ENCODE results near the gene FUT6.

The FUT6 gene

DNA sequence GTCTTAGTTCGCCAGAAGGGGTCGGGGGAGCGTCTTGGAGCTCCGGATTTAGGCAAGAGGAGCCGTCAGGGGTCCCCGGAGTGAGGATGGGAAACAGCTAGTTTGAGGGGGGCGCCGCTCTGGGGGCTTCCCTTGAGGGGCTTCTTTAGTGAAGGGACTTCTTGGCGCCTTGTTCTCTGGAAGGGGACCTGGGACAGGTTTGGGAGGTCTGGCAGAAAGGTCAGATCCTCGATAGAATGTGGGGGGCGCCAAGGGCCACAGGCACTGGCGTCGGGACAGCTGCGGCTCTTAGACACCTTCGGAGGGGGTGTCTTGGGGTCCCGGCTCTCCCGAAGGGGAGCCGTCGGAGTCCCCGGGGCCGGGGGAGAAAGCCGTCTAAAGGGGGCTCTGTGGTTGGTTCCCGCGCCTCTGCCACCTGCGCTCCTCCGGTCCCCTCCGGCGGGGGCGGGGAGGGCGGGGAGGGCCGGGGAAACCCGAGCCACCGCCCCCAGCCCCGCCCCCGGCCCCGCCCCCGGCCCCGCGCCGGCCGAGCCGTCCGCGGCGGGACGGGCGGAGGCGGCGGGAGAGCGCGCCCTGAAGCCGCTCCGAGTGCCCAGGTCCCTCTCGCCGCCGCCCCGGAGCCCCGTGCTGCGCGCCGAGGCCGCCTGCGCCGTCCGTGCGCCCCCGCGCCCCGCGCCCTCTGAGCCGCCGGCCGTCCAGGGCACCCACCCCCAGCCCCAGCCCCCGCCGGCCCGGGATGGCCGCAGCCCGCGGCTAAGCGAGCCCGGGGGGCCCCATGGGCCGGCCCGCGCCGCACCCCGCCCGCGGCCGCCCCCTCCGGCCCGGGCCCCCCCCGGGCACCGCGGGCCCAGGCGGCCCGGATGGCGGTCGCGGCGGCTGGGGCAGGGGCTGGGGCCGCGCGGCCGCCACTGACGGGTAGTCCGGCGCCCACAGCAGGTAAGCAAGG lies 34.7 kb downstream of the FUT6 start, which contains the start of gene NRTN:
Gene NRTN, plus strand, starts transcription at position 552 of the 946 bp plus-strand sequence. CDS start 19,099 bp downstream, outside the sequence.
- no peak for DNase-seq

DNA sequence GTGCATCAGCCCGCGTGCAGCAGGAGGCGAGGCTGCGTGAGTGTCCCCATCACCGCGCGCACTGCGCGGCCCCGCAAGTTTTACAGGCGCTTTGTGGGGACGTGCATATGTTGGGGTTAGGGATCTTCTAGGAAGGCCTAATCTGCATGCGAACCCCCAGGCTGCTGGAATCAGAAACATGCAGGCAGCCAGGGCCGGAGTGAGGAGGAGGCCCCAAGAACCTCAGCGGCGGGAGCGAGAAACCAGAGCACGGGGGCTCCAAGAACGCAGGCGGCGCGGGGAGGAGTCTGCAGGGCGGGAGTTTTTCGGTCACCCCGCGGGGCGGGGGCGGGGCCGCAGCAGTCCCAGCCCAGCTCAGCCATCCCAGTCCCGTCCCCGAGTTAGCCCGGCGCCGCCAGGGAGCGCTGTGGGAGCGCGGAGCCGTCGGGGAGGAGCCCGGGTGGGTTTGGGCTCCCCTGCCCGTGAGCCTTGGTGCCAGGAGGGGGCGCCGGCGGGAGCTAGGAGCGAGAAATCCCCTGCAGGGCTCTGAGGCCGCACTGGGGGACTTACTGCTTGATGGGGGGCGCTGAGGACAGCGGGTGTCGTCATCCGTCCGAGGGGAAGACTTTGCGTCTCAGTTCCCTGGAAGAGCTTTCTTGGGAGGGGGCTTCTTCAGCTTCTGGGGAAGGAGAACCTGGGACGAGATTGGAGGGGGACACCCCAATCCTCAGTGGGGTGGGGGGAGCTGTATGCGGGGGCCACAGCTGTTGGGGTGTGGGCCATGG lies 35.6 kb downstream of the FUT6 start:
- DNase-seq: peak; percentile 99

DNA sequence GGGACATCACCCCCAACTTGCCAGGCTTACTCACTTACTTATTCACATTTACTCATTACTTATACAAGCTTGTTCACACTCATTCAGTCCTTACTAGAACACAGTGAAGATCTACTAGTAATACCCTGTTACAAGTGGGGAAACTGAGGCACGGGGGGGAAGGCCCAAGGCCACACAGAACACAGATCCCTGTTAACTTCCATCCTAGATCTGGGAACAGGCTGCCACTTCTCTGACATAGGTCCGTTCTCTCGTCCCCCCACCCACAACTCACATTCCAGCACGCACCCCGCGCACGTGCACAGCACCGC lies 36.1 kb downstream of the FUT6 start:
- DNase-seq: no peak

DNA sequence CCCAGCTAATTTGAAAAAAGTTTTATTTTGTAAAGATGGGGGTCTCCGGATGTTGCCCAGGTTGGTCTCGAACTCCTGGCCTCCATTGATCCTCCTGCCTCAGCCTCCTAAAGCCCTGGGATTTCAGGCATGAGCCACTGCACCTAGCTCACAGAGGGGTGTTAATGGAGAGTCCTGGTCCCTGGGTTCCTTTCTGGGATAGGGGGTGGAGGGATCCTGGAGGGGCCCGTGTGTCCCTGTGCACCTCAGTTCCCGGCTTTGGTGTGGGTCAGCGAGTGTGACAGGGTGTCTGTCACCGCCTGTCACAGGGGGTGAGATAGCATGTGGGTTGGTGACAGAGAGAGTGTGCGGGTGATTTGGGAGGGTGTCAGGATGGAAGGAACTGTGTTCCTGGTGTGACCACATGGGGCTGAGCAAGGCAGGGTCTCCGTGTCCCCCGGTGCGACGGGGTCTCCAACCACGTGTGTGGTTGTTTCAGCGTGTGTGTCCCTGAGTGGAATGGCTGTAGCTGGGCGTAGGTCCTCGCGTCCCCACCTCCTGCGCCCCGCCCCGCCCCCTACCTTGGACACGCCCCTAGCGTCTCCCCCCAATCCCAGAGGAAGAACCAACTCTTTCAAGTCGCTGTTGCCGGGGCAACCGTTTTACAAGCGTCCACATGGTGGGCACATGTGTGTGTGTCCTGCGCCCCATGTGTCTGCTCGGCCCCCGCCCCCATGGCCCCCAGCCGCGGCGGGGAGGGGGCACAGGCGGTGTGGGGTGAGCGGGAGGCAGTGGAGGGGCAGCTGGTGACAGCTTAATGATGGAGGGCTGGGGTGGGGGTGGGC lies 37.5 kb downstream of the FUT6 start:
- DNase-seq: no peak

DNA sequence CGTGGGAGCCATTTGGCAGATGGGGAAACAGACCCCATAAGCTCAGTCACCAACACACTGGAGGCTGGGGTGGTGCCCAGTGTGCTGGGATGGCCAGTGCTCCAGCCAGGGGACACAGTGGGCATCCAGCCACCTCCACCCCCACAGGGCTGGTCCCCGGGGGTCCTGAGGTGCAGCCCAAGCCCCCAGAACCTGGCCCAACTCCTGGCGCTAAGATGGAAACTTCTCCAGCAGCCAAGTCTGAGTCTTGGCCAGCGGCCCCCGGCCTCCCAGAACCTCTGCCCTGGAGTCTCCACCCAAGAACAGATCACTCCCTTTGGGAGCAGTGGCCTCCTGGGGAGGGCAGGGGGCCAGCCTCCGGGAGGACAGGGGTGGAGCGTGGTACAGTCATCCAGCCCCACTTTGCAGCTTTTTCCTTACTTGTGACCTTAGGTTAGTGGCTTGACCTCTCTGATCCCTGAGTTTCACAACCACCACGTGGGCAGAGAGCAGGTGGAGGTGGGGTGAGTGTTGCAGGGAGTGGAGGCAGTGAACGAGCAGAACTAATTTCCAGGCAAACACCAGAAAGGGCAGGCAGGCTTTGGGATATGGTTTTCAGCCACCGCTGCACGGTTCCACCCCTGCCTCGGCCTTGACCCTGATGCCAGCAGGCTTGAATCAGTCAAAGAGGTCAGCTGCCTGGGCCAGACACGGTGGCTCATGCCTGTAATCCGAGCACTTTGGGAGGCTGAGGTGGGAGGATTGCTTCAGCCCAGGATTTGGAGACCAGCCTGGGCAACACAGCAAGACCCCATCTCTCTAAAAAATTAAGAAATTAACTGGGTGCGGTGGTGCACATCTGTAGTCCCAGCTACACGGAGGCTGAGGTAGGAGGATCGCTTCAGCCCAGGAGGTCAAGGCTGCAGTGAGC lies 38.9 kb downstream of the FUT6 start:
- DNase-seq: no peak

DNA sequence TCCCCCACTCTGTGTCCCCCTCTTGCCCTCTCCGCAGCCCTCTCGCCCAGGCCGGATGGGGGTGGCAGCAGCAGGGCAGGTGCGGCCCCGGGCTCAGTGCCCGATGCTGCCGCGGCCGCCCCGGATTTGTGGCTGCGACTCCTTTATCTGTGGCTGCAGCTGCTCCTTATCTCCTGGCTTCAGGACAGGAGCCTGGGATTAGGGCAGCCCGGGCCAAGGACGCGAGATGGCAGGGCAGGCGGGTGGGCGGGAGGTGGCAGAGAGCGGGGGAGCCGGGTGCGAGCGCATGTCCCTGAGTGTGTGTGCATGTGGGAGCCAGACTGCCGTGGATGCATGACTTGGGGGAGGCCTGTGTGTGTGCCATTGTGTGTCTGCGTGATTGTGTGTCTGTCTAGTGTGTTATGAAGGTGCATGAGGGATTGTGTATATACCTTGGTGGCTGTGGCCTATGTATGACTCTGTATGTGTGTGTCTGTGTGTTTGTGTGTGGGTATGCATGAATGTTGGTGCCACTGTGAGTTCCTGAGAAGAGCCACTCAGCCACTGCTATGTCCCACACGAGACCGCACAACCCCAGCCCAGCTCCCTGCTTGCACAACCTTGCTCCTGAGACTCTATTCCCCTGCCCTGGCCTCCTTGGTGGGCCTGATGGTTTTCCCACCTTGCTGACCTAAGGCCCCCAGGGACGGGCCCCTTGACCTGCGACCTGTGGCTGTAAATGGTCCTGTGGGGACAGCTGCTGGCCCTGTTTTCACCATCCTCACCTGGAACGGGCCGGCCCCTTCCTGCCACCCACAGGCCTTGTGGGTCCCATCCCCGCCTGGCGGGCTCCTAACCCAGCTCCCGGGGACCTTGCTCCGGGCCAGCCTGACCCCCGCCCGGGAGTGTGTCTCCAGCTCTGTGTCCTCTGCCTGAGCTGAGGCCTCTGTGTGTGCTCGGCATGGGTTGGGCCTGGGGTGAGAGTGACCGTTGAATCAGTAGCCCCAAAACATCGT lies 40.0 kb downstream of the FUT6 start:
- no peak for DNase-seq

DNA sequence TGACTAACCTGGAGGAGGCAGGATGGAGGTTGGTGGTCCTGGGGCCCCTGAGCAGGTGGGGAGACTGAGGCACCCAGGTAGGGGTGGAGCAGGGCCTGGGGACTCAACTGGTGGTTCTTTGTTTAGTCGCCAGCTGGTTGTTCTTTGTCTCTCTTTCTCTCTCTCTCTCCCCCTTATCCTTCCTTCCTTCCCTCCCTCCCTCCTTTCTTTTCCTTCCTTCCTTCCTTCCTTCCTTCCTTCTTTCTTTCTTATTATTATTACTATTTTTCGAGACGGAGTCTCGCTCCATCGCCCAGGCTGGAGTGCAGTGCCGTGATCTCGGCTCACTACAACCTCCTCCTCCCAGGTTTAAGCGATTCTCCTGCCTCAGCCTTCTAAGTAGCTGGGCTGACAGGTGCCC lies 41.3 kb downstream of the FUT6 start:
- no peak for DNase-seq

DNA sequence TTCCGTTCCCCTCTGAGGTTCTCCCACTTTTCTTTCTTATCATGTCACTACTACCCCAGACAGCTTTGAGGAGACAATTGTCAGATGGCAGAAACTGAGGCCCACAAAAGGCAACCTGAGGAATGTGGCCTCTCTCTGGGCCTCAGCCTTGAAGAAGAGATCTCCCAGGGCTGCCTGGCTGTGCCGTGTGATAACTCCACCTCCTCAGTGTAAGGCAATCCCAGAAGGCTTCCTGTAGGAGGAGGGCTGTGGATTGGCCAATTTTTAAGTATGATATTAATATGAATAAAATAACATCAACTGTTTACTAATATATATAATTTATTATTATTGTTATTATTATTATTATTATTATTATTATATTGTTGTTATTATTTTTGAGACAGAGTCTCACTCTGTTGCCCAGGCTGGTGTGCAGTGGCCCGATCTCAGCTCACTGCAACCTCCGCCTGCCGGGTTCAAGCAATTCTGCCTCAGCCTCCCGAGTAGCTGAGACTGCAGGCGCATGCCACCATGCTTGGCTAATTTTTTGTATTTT lies 44.1 kb downstream of the FUT6 start:
- no peak for DNase-seq

DNA sequence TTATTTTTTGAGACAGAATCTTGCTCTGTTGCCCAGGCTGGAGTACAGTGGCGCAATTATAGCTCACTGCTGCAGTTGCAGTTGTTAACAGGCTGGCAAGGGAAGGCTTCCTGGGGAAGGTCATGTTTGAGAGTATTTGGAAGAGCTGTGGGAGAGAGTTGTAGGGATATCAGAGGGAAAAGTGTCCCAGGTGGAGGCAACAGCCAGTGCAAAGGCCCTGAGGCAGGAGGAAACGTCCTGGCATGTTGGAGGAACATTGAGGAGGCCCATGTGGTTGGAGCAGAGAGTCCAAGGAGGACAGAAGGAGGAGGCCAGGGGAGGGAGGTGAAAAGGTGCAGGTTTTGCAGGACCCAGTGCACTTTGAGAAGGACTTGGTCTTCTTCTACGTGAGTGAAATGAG lies 46.3 kb downstream of the FUT6 start:
- DNase-seq: no peak

DNA sequence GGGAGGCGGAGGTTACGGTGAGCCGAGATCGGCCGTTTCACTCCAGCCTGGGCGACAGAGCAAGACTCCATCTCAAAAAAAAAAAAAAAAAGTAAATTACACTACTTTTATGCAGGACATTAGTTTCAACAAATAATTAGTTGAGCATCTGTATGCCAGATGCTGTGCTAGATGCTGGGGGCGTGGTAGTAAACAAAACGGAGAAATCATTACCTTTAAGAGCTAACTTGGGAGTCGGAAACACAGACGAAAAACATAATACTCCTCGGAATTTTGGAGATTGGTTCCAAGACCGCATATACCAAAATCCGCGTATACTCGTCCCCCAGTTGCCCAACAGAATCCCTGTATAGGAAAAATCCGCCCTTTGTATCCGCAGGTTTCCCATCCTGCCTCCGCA lies 47.3 kb downstream of the FUT6 start:
- DNase-seq: no peak

DNA sequence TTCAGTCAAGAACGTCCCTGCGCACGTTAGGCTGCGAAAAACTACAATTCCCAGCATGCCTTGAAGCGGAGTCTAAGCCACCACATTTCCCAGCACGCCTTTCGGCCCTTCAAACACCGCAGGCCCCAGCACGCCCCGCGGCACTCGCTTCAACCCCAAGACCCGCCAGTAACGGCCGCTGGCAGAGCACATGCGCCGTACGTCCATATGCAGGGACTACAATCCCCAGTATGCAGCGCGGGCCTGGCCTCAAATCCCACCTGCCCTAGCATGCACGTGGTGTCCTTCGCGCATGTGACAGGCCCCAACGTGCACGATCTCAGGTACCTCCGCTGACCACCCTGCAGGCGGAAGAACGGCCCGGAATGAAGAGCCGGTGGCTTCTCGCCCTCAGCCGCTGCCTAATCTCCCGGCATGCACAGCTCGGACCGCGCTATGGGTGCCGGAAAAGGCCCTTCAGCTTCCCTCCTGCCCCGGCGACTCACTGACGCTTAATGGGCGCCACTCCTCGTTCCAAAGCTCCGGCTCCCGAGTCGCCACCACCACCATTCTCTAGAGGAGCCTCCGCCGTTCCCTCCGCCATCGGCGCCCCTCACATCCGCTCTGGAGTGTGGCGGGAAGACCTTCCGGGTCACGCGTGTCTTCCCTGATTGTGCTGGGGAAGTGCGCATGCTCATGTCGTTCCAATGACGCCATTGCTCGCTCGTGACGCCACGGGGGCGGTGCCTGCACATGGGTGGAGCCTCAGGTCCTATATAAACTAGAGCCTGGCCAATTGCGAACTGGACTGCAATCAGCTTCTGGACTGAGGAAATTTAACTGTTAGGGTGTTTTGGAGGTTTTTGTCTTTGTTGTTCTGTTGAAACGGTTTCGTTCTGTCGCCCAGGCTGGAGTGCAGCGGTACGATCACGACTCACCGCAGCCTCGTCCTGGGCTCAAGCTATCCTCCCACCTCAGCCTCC lies 48.7 kb downstream of the FUT6 start, which contains the start of gene DUS3L:
Gene DUS3L, minus strand, starts transcription at position 605 of the 962 bp plus-strand sequence. Its CDS starts 22 bp downstream, at position 583.
- DNase-seq: peak; percentile 99

DNA sequence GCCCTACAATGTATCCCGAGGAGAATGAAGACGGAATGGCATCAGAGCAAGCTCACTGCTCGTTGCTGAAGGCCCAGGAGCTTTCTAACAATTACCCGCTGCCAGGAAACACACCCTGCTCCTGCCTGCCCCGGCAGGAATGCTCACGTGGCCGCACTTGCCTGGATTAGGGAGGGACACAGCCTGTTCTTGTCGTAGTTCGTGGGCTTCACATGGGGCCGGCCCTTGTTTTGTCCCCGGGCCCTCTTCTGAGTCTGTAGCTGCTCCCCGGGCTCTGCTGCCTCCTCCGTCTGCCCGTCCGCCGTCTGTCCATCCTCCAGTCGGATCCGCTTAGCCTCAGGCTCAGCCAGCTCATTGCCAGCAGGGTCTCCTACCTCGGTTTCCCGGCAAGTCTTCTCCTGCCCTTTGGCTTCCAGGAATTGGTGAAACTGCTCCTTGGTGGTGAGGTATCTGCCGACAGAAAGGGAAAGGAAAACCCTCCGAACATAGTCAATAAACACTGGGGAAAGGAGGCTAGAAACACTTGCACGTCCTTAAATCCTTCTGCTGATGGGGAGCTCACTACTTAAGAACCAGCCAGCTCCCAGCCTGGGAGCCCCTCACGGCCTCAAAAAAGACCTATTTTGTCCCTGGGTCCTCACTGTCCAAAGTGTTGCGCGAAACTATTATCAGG lies 49.5 kb downstream of the FUT6 start:
- DNase-seq: no peak

DNA sequence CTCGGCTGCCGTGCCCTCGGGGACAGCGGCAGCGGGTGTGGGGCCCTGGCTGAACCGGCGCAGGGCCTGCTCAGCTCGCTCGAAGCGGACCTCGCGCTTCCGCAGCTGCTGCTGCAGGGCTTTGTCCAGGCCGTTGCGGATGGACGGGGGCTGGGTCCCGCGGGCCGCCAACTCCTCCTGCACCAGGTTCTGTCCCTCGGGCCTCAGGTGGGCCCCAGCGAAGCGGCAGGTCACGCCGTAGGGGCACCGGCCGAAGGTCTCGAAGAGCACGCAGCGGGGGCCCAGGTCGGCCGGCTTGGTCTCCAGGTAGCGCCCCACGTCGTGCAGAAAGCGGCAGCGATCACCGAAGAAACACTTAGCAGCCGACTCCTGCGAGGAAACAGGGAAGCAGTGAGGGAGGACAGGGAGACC lies 50.1 kb downstream of the FUT6 start:
- no peak for DNase-seq

DNA sequence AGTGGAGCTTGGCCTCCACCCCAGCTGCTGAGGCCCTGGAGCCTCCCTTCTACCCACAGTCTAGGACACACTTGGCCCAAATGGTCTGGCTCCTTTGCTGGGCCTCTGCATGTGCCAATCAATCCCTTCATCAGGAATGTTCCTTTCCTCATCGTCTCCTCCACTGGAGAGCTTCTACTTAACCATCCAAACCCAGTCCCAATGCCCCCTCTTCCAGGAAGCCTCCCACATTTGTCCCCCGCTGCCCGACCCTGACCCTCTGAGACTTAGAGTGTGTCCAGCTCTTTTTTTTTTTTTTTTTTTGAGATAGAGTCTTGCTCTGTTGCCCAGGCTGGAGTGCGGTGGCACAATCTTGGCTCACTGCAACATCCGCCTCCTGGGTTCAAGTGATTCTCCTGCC lies 51.1 kb downstream of the FUT6 start:
- DNase-seq: no peak

DNA sequence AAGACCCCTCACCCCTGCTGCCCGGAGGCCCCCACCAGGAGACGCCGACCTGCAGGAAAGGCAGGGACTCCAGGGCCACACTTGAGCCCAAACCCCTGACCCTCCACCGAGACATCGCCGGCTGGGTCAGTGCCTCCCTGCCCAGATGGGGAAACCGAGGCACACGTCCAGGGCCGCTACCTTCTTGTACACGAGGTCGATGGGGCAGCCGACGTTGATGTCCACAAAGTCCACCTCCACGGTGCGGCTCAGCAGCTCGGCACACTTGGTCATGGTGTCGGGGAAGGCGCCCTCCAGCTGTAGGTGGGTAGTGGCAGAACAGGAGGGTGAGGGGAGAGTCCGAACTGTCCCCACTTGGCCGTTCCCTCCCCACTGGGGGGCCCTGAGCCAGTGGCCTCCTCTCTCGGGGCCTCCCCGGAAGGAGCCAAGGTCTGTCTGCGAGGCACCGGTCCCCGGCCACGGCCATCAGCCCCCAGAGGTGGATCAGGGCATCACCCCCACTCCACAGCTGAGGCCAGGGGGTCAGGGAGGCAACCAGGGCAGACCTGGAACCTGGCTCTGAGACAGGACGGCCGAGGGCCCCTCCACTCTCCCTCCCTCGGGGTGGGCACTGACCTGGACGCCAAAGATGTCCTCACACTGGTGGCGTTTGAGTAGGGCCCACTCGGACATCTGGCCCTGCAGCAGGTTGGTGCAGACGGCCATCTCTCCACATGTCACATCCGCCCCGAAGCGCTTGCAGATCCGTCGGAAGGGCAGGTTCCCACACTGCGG lies 51.9 kb downstream of the FUT6 start:
- DNase-seq: no peak

DNA sequence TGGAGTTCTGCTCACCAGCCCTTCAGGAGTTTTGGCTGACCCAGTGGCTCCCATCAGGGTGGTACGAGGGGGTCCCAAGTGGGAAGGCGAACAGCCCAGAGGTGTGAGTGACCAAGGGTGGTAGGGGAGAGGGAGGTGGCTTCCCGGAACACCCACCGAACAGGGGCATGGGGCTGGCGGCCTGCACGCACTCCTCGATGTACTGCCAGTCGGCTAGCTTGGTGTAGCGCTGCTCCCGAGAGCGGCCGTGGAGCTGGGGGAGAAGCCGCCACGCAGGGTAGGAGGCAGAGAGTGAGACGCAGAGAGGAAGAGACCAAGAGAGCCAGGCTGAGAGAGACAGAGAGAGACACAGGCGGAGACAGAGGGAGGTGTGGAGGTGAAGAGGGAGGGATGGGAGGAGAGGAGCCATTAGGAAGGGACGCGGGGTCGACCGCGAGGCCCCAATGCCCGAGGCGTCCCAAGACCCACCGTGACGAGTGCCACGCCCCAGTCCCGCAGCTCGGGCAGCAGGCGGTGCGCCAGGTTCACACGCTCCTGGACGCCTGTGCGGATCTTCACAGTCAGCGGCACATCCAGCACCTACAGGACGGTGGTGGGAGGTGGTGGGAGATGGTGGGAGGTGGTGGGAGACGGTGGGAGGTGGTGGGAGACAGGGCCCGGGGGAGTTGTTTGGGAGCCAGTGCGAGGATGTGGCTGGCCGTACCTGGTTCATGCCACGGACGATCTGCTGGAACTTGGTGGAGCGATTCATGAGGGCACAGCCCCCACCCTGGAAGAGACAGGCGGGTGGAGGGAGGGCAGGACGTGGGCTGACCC lies 52.7 kb downstream of the FUT6 start:
- no peak for DNase-seq

DNA sequence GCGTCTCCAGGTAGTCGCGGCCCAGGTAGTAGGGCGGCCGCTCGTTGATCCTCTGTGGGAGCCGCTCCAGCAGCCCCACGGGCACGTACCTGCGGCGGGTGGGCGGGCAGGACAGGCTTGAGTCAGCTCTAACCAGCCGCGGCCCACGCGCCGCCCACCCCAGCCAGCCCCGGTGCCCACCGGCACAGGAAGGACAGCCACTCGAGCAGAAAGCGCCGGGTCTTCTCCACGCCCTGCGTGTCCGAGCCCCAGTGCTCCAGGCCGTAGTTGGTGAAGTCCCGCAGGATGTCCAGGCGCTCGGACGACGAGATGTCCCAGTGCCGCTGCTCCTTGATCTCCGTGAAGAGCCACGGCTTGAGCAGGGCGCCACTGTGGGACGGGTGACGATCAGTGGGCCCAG lies 54.1 kb downstream of the FUT6 start:
- DNase-seq: no peak
